Islet precursor cell (in vitro differentiated cells): Measurements from ENCODE around the gene PF4V1.

Experiments used
- DNase-seq: peaks from one replicate; pipeline ENCODE4 v3.0.0-alpha.2; 2018

PF4V1 gene

GRCh38 chr4:73853246-73853704 lies at the start of gene PF4V1:
Gene PF4V1 (plus strand): TSS chr4:73853296. CDS start chr4:73853363, 67 bp downstream.
- peak; percentile 83 for DNase-seq

- no peak for DNase-seq
Measured at GRCh38 chr4:73810191-73810590, 42.9 kb upstream of the PF4V1 start.

GRCh38 chr4:73811841-73812240 lies 41.3 kb upstream of the PF4V1 start:
- DNase-seq, result no peak

- no peak for DNase-seq
Measured at GRCh38 chr4:73814679-73815078, 38.4 kb upstream of the PF4V1 start.

GRCh38 chr4:73815145-73815544 lies 38.0 kb upstream of the PF4V1 start:
- no peak for DNase-seq

GRCh38 chr4:73816814-73817213 lies 36.3 kb upstream of the PF4V1 start:
- no peak for DNase-seq

- DNase-seq, result no peak
Measured at GRCh38 chr4:73817341-73817740, 35.8 kb upstream of the PF4V1 start.

GRCh38 chr4:73821325-73821724 lies 31.8 kb upstream of the PF4V1 start:
- DNase-seq, result no peak

GRCh38 chr4:73822389-73822788 lies 30.7 kb upstream of the PF4V1 start:
- DNase-seq, result no peak

GRCh38 chr4:73822812-73823504 lies 30.1 kb upstream of the PF4V1 start:
- DNase-seq, result no peak

- no peak for DNase-seq
Measured at GRCh38 chr4:73823760-73824159, 29.3 kb upstream of the PF4V1 start.

- no peak for DNase-seq
Measured at GRCh38 chr4:73828956-73829355, 24.1 kb upstream of the PF4V1 start.

- DNase-seq, result no peak
Measured at GRCh38 chr4:73831569-73831968, 21.5 kb upstream of the PF4V1 start.

GRCh38 chr4:73832651-73833237 lies 20.4 kb upstream of the PF4V1 start:
- no peak for DNase-seq

GRCh38 chr4:73836373-73837279 lies 16.5 kb upstream of the PF4V1 start, which contains the start of gene CXCL6:
Gene CXCL6 (plus strand): TSS chr4:73836678. CDS start chr4:73836751, 73 bp downstream.
- DNase-seq, result peak; percentile 74

- no peak for DNase-seq
Measured at GRCh38 chr4:73839071-73839470, 14.0 kb upstream of the PF4V1 start.

GRCh38 chr4:73839715-73840114 lies 13.4 kb upstream of the PF4V1 start:
- DNase-seq, result no peak

GRCh38 chr4:73841243-73841925 lies 11.7 kb upstream of the PF4V1 start:
- no peak for DNase-seq

- no peak for DNase-seq
Measured at GRCh38 chr4:73842696-73843095, 10.4 kb upstream of the PF4V1 start.

GRCh38 chr4:73843369-73843768 lies 9.7 kb upstream of the PF4V1 start:
- DNase-seq, result no peak

- DNase-seq, result no peak
Measured at GRCh38 chr4:73844345-73844744, 8.8 kb upstream of the PF4V1 start.

- DNase-seq, result no peak
Measured at GRCh38 chr4:73844806-73845205, 8.3 kb upstream of the PF4V1 start.
